GM21515 (cell line): ENCODE results near the gene ZBTB12.
"Not testable (repeated sequence)": the region's sequence is repeated elsewhere in the genome, so short reads cannot be mapped to it uniquely, and the experiment has no call there.

Experiments
- ATAC-seq: cut with Tn5 transposase; IDR thresholded peaks from one replicate; pipeline ENCODE4 v1.9.1; 2021; ENCODE audit not compliant: unreplicated experiment

Gene ZBTB12

GRCh38 chr6:31877125-31877650, 24.7 kb downstream of the ZBTB12 start:
- ATAC-seq, result no peak

GRCh38 chr6:31876357-31876756, 25.5 kb downstream of the ZBTB12 start:
- ATAC-seq, result no peak

- ATAC-seq, result no peak
Observed at GRCh38 chr6:31875877-31876276, 26.0 kb downstream of the ZBTB12 start.

GRCh38 chr6:31874836-31875572, 26.9 kb downstream of the ZBTB12 start:
- no peak for ATAC-seq

GRCh38 chr6:31874084-31874670, 27.7 kb downstream of the ZBTB12 start:
- ATAC-seq, result no peak

- ATAC-seq, result no peak
Observed at GRCh38 chr6:31871046-31871659, 30.7 kb downstream of the ZBTB12 start.

- ATAC-seq, result no peak
Observed at GRCh38 chr6:31870385-31870921, 31.4 kb downstream of the ZBTB12 start.

- ATAC-seq, result no peak
Observed at GRCh38 chr6:31869343-31869742, 32.5 kb downstream of the ZBTB12 start.

GRCh38 chr6:31868658-31868971, 33.3 kb downstream of the ZBTB12 start:
- ATAC-seq, result not testable (repeated sequence)

GRCh38 chr6:31865205-31866118, 36.4 kb downstream of the ZBTB12 start:
- ATAC-seq, result no peak

GRCh38 chr6:31864818-31865204, 37.1 kb downstream of the ZBTB12 start:
- ATAC-seq, result no peak

GRCh38 chr6:31864123-31864562, 37.7 kb downstream of the ZBTB12 start:
- ATAC-seq, result not testable (repeated sequence)

GRCh38 chr6:31862344-31863235, 39.3 kb downstream of the ZBTB12 start, which contains the start of gene NEU1:
Gene NEU1 (minus strand): TSS chr6:31862821. CDS start chr6:31862776, 45 bp downstream.
- ATAC-seq, result peak; percentile 88

GRCh38 chr6:31861919-31862343, 40.0 kb downstream of the ZBTB12 start:
- no peak for ATAC-seq

GRCh38 chr6:31861150-31861549, 40.7 kb downstream of the ZBTB12 start:
- no peak for ATAC-seq

- no peak for ATAC-seq
Observed at GRCh38 chr6:31860349-31860748, 41.5 kb downstream of the ZBTB12 start.

GRCh38 chr6:31859923-31860322, 42.0 kb downstream of the ZBTB12 start:
- ATAC-seq, result no peak

- ATAC-seq, result no peak
Observed at GRCh38 chr6:31858707-31859106, 43.2 kb downstream of the ZBTB12 start.

- ATAC-seq, result not testable (repeated sequence)
Observed at GRCh38 chr6:31857774-31858173, 44.1 kb downstream of the ZBTB12 start.
